ENCODE results near the gene PAPLN.
"Not testable (repeated sequence)": the region's sequence is repeated elsewhere in the genome, so short reads cannot be mapped to it uniquely, and the experiment has no call there.

The PAPLN gene, protein sequence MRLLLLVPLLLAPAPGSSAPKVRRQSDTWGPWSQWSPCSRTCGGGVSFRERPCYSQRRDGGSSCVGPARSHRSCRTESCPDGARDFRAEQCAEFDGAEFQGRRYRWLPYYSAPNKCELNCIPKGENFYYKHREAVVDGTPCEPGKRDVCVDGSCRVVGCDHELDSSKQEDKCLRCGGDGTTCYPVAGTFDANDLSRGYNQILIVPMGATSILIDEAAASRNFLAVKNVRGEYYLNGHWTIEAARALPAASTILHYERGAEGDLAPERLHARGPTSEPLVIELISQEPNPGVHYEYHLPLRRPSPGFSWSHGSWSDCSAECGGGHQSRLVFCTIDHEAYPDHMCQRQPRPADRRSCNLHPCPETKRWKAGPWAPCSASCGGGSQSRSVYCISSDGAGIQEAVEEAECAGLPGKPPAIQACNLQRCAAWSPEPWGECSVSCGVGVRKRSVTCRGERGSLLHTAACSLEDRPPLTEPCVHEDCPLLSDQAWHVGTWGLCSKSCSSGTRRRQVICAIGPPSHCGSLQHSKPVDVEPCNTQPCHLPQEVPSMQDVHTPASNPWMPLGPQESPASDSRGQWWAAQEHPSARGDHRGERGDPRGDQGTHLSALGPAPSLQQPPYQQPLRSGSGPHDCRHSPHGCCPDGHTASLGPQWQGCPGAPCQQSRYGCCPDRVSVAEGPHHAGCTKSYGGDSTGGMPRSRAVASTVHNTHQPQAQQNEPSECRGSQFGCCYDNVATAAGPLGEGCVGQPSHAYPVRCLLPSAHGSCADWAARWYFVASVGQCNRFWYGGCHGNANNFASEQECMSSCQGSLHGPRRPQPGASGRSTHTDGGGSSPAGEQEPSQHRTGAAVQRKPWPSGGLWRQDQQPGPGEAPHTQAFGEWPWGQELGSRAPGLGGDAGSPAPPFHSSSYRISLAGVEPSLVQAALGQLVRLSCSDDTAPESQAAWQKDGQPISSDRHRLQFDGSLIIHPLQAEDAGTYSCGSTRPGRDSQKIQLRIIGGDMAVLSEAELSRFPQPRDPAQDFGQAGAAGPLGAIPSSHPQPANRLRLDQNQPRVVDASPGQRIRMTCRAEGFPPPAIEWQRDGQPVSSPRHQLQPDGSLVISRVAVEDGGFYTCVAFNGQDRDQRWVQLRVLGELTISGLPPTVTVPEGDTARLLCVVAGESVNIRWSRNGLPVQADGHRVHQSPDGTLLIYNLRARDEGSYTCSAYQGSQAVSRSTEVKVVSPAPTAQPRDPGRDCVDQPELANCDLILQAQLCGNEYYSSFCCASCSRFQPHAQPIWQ

DNA sequence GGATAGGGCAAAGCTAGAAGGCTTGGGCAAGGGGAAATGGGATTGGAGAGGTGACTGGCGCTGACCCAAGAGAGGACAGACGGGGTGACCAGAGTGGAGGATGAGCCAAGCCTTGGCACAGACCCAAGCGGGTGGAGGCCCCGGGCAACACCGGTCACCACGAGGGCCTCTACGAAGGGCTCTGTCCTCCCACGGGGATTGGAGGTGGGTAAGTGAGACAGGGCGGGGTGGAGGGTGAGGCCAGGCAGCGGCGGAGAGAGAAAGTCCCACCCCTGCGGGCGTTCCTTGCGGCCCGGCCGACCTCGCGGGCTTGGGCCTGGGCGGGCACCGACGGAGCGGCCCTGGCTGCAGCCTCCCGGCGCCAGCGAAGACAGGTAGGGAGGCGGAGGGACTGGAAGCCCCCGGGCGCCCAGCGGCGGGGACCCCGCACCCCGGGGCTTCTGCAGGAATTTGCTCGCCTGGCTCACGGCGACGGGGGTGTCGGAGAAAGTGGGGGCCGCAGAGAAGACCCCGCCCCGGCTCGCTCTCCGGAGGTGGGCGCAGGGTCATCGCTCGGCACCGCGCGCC, at the start of gene PAPLN:
Gene PAPLN, plus strand, starts transcription at position 288 of the 567 bp plus-strand sequence. CDS start 2,273 bp downstream, outside the sequence.
- DNase-seq = no peak

- DNase-seq = no peak
Measured at GRCh38 chr14:73188501-73188911, 48.8 kb upstream of the PAPLN start.

- no peak for DNase-seq
Measured at GRCh38 chr14:73189651-73190050, 47.7 kb upstream of the PAPLN start.

DNA sequence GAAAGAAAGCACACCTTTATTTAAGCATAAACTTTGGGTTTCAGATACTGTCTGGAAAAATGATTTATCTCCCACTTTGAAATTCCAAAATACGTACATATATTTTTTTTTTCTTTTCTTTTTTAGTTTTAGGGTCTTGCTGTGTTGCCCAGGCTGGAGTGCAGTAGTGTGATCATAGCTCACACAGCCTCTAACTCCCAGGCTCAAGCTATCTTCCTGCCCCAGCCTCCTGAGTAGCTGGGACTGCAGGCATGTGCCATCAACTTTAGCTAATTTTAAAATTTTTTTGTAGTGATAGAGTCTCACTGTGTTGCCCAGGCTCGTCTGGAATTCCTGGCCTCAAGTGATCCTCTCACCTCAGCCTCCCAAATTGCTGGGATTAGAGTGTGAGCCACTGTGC, 45.9 kb upstream of the PAPLN start:
- DNase-seq = no peak

DNA sequence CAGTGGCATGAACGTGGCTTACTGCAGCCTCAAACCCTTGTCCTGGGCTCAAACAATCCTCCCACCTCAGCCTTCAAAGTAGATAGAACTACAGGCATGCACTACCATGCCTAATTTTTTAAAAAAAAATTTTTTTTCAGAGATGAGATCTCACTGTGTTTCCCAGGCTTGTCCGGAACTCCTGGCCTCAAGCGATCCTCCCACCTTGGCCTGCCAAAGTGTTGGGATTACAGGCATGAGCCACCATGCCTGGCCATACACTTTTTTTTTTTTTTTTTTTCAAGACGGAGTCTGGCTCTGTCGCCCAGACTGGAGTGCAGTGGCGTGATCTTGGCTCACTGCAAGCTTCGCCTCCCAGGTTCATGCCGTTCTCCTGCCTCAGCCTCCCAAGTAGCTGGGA, 43.0 kb upstream of the PAPLN start:
- DNase-seq = not testable (repeated sequence)

DNA sequence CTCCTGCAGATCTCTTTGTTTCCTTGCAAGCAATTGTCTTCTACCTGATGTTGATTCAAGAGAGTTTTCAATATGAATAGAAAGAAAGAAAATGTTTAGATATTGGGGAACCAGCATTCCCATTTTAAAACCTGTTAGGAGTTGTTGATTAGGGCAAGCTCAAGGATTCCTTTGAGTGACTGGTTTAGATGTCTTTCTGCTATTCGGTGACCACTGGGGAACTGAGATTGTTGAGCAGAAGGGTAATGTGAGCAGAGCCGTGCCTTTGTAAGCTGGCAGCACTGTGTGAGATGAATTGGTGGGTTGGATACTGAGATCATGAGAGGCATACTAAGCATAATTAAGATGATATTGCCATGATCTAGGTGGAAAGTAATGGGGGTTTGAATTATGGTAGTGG, 39.1 kb upstream of the PAPLN start:
- DNase-seq = no peak

DNA sequence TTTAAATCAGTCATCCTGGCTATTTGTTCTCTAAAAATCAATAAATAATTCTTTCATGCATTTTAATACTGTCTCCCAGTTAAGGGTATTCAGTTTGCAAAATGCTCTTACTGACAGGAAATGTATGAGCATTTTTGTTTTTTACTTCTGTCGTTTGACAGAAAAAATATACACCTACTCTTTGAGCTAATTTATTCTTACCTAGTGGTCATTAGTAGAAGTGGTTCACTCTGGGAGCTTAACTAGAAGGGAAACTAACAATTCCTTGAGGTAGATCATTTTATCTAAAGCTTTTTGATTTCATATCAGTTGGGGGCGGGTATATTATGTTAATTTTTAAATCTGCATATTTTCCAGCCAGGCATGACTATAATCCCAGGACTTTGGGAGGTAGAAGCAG, 33.8 kb upstream of the PAPLN start:
- DNase-seq = no peak

GRCh38 chr14:73207615-73208014, 29.7 kb upstream of the PAPLN start:
- DNase-seq = no peak

- no peak for DNase-seq
Measured at GRCh38 chr14:73208390-73208789, 28.9 kb upstream of the PAPLN start.

GRCh38 chr14:73208846-73209245, 28.5 kb upstream of the PAPLN start:
- no peak for DNase-seq

- DNase-seq = no peak
Measured at GRCh38 chr14:73209953-73210352, 27.4 kb upstream of the PAPLN start.

DNA sequence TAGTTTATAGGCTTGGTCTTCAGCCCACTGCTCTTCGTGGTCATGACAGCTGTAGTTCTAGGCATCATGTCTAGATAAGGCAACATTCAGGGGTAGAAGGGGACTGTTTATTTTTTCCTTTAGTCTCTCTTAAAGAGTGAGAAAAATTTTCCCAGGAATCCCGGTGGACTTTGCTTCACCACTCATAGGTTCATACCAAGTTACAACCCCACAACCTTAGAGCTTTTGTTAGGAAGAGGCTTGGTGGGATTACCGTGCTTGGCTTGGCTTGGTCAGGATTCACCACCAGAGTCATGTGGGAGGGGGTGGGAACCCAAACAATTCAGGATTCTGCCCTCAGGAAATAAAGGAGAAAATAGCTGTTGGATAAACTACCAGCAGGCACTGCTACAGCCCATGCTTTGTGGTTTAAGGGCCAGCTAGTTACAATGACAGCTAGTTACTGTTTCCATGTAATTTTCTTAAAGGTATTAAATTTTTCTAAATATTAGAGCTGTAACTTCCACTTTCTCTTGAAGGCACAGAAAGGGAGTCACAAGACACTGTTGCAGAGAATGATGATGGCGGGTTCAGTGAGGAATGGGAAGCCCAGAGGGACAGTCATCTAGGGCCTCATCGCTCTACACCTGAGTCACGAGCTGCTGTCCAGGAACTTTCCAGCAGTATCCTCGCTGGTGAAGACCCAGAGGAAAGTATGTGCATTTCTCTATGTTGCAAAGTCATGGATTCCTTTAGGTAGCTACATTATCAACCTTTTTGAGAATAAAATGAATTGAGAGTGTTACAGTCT, 25.9 kb upstream of the PAPLN start:
- DNase-seq = no peak

GRCh38 chr14:73216030-73216429, 21.3 kb upstream of the PAPLN start:
- DNase-seq = no peak

- no peak for DNase-seq
Measured at GRCh38 chr14:73217411-73217810, 19.9 kb upstream of the PAPLN start.

DNA sequence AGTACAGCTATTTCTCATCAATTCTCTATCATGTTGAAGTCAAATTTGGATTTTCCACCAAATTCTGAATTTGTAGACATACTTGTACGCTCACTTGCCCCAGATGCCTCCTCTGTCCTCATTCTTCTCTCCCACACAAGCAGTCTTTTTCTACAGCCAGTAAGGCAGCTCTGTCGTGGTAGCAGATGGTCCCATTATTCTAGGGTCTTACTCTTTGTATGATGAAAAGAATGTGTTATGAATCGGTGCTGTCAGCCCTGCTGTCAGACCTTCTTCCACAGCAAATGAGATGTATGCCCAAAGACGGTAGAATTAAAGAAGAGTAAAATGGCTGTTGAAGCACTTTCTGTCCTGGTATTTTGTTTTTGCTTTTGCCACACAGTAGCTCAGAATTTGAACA, 17.2 kb upstream of the PAPLN start:
- DNase-seq = no peak

- no peak for DNase-seq
Measured at GRCh38 chr14:73220634-73221033, 16.7 kb upstream of the PAPLN start.

GRCh38 chr14:73221945-73222344, 15.4 kb upstream of the PAPLN start:
- DNase-seq = no peak

DNA sequence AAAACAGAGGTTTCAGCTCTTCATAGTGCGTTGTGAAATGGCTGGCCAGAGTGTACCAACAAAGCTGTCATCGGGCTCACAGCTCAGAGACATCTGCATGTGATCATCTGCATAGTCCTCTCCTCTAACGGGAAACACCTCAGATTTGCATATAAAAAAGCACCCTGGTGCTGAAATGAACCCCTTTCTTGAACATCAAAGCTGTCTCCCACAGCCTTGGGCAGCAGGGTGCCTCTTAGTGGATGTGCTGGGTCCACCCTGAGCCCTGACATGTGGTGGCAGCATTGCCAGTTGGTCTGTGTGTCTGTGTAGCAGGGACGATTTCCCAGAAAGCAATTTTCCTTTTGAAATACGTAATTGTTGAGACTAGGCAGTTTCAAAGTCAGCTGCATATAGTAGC, 14.3 kb upstream of the PAPLN start:
- DNase-seq = no peak

GRCh38 chr14:73225496-73225895, 11.8 kb upstream of the PAPLN start:
- DNase-seq = no peak

DNA sequence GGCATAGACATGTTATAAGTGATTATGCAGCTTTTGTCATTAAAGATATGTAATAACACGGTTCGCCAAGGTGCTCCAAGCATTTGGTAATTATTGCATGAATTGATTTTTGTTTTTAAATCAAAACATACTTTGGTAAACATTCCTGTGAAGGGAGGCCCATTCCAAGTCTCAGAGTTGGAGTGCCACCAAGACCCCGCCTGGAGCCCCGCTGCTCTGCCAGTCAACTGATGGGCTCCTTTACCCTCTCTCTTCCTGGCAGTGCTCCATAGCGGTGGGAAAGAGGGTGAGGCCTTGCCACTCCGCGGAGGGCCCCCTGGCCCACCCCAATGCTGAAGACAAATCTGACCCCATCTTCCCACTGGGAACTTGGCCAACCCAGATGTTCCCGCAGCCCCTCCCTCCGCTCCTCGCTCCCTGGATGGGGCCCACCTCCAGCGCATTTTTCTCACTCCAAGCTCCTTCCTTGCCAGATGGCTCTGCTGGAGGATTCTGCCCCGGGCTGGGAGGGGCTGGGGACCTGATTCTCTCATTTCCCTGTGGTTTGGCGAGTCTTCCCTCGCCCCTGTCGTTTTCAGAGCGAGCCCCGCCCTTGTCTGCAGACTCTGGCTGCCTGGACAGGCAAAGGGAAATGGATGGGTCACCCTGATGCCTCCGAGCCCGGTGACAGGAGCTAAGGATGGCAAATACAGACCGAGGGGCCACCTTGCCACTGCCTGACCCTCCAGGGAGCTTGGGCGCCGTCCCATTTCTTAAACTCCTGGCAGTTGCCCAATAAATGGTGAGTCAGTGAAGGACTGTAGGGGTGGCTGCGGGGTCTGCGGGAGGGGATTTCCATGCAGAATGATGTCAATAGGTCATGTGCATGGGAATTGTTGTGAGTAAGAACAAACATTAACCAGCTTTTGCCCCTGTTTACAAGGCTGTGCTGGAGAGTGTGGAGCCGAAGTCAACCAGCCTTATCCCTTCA, 9.2 kb upstream of the PAPLN start:
- DNase-seq = no peak

GRCh38 chr14:73230051-73230450, 7.3 kb upstream of the PAPLN start:
- no peak for DNase-seq
